HepG2 (cell line): ENCODE measurements around the gene SDK1. TPM values are rescaled to one million over a fixed set of nuclear protein-coding genes. Genes with fewer than 3 reads are reported as not detected.

Source experiments
- ATAC-seq: fragments of 200-7000 bp; cut with Tn5 transposase; 3 replicates; pipeline ENCODE4 v1.9.1; 2020; ENCODE audit warnings: mild to moderate bottlenecking, moderate library complexity
- BruUV-seq: library from RNA; stranded (reverse); fragments of 400-500 nt; replicated peaks from 2 replicates; lab custom pipeline; 2021; lab: Mats Ljungman, UMichigan
- CTCF ChIA-PET: fragments of 300-600 bp; formaldehyde crosslinking; extraction: SDS; loops from one replicate; lab custom pipeline; 2021; ENCODE audit warnings: low total read pairs, inconsistent platforms, low intra/inter-chr PET ratio; lab: Yijun Ruan, JAX
- POLR2A ChIA-PET: fragments of 350-600 bp; sonication (Branson Sonifier 250); formaldehyde crosslinking; loops from one replicate; lab custom pipeline; 2020; ENCODE audit warnings: antibody characterized with exemption, inconsistent platforms; lab: Yijun Ruan, JAX
- DNase-seq: peaks from one replicate; pipeline ENCODE4 v3.0.0-alpha.2; 2015; ENCODE audit warnings: low spot score
- FAIRE-seq: peaks from 3 replicates; lab custom pipeline; 2011; peaks lifted over from hg19 to GRCh38; lab: Jason Lieb, UNC
- H2AFZ ChIP-seq: one replicate; pipeline ENCODE4 v1.6.1; 2011; ENCODE audit warnings: low read length, inconsistent platforms
- H3K27ac ChIP-seq: fragments of 300-600 bp; 3 replicates; pipeline ENCODE4 v1.8.0; 2011; ENCODE audit warnings: mixed run types, mild to moderate bottlenecking, mixed read lengths, low read length, inconsistent platforms; ENCODE audit not compliant: insufficient read depth; ENCODE audit errors: extremely low read length
- H3K27me3 ChIP-seq, 2 experiments: fragments of 200-600 bp in 1 of 2; 2 replicates in 1 of 2; 3 replicates in 1 of 2; pipeline versions ENCODE4 v1.6.0 to v1.8.0; 2011; ENCODE audit warnings: low read length in 2 of 2, mild to moderate bottlenecking in 2 of 2, moderate library complexity in 2 of 2, inconsistent platforms in 1 of 2; ENCODE audit not compliant: insufficient read depth in 2 of 2, control insufficient read depth in 1 of 2
- H3K36me3 ChIP-seq, 2 experiments: fragments of 200-600 bp in 1 of 2; replicated peaks in 1 of 2; 2 replicates in 1 of 2; 3 replicates in 1 of 2; pipeline versions ENCODE4 v1.5.1 to v1.8.0; 2011; ENCODE audit warnings: low read length in 2 of 2, inconsistent platforms in 1 of 2; ENCODE audit not compliant: insufficient read depth in 2 of 2, control insufficient read depth in 1 of 2
- H3K4me1 ChIP-seq: 2 replicates; pipeline ENCODE4 v1.5.1; 2012; ENCODE audit warnings: low read length, inconsistent platforms; ENCODE audit not compliant: insufficient read depth
- H3K4me2 ChIP-seq: 2 replicates; pipeline ENCODE4 v1.6.0; 2011; ENCODE audit warnings: low read depth, low read length, inconsistent platforms
- H3K4me3 ChIP-seq, 3 experiments: fragments of 200-600 bp in 1 of 3; sonication (generic), shearing (Covaris generic) in 1 of 3; replicated peaks in 1 of 3; 2 replicates each; pipeline ENCODE4 v1.5.1; 2011 to 2016; ENCODE audit warnings: low read length in 3 of 3, inconsistent platforms in 2 of 3, low read depth in 2 of 3, mild to moderate bottlenecking in 2 of 3, control low read depth in 1 of 3, mixed read lengths in 1 of 3; ENCODE audit not compliant: insufficient read depth in 1 of 3
- H3K79me2 ChIP-seq: one replicate; pipeline ENCODE4 v1.6.1; 2011; ENCODE audit warnings: low read length, inconsistent platforms; ENCODE audit not compliant: insufficient read depth
- H3K9ac ChIP-seq: 2 replicates; pipeline ENCODE4 v1.6.0; 2011; ENCODE audit warnings: mild to moderate bottlenecking, low read depth, low read length, inconsistent platforms; ENCODE audit not compliant: insufficient read depth
- H3K9me3 ChIP-seq: 2 replicates; pipeline ENCODE4 v1.5.1; 2012; ENCODE audit warnings: mild to moderate bottlenecking, low read length
- H4K20me1 ChIP-seq: 2 replicates; pipeline ENCODE4 v1.6.0; 2011; ENCODE audit warnings: inconsistent platforms, mild to moderate bottlenecking, low read length, moderate library complexity; ENCODE audit not compliant: insufficient read depth
- KLF11 ChIP-seq: IDR thresholded peaks from 2 replicates; pipeline ENCODE4 v1.6.1; 2016; ENCODE audit warnings: missing compliant biosample characterization
- NR2F1 ChIP-seq, 2 experiments: fragments of 450-650 bp in 1 of 2; formaldehyde crosslinking in 1 of 2; IDR thresholded peaks; 2 replicates each; pipeline versions ENCODE4 v1.5.0 to v1.6.1; 2016 to 2020; ENCODE audit warnings: mild to moderate bottlenecking in 1 of 2, missing compliant biosample characterization in 1 of 2, missing genetic modification reagents in 1 of 2, moderate library complexity in 1 of 2
- NRL ChIP-seq: sonication (generic); formaldehyde crosslinking; IDR thresholded peaks from 2 replicates; pipeline ENCODE4 v1.5.0; 2020; ENCODE audit warnings: missing genetic modification reagents, mild to moderate bottlenecking, moderate library complexity, borderline replicate concordance
- RCOR2 ChIP-seq: IDR thresholded peaks from 2 replicates; pipeline ENCODE4 v1.6.1; 2016; ENCODE audit warnings: missing biosample characterization, missing genetic modification reagents
- SKI ChIP-seq: fragments of 450-650 bp; IDR thresholded peaks from one replicate; pipeline ENCODE4 v1.6.1; 2018; ENCODE audit warnings: mild to moderate bottlenecking; ENCODE audit not compliant: partially characterized antibody
- SMARCC2 ChIP-seq: fragments of 450-650 bp; IDR thresholded peaks from 2 replicates; pipeline ENCODE4 v1.6.1; 2017; ENCODE audit warnings: antibody characterized with exemption, mild to moderate bottlenecking
- SNAPC2 ChIP-seq: sonication (generic); formaldehyde crosslinking; IDR thresholded peaks from 2 replicates; pipeline ENCODE4 v1.8.1; 2022; ENCODE audit warnings: mild to moderate bottlenecking, missing genetic modification reagents
- ZFP1 ChIP-seq: IDR thresholded peaks from 2 replicates; pipeline ENCODE4 v1.6.1; 2016
- ZNF768 ChIP-seq: sonication (generic); formaldehyde crosslinking; IDR thresholded peaks from 2 replicates; pipeline ENCODE4 v1.4.0; 2020; ENCODE audit warnings: missing genetic modification reagents
- WGBS: methylation state at CpG from one replicate; pipeline ENCODE4 v1.1.6; 2017; ENCODE audit warnings: low lambda C conversion rate; 5-methylcytosine and 5-hydroxymethylcytosine counted together
- in situ Hi-C: cut with HindIII; loops from 2 replicates; pipeline ENCODE4 v1.10.0; 2017; ENCODE audit warnings: low pct_unique_long_range_greater_than_20kb; ENCODE audit not compliant: extremely low pct_ligation_motif_present
- intact Hi-C: fragments of 100-400 bp; cut with micrococcal nuclease; formaldehyde crosslinking; loops from one replicate; pipeline ENCODE4 v1.10.0; 2022; ENCODE audit not compliant: unreplicated experiment
- polyA plus RNA-seq, 8 experiments: library from polyadenylated mRNA; depleted of rRNA in 3 of 8; stranded (reverse) in 7 of 8; unstranded in 1 of 8; fragments of >200 nt; fragmentation: Illumina TruSeq in 4 of 8; extraction: Trizol in 4 of 8; gene quantifications; 2 replicates each; pipeline versions ENCODE4 v1.2.1 to v1.2.3, GENCODE V29; 2011 to 2016; ENCODE audit warnings: low read depth in 4 of 8, missing spikeins in 1 of 8, mixed read lengths in 1 of 8; ENCODE audit not compliant: insufficient read depth in 1 of 8
- total RNA-seq, 5 experiments: library from RNA; depleted of rRNA; stranded (reverse); fragments of >200 nt; fragmentation: Illumina TruSeq; extraction: Trizol; gene quantifications; 2 replicates each; pipeline ENCODE4 v1.2.3, GENCODE V29; 2016; ENCODE audit warnings: low read depth in 1 of 5

SDK1 gene
- total and polyA plus RNA-seq, 2 of the 13 experiments (the other 11 are each of a cell fraction or from before 2014, with no cell fraction given): 0.35 to 2.4 TPM

DNA sequence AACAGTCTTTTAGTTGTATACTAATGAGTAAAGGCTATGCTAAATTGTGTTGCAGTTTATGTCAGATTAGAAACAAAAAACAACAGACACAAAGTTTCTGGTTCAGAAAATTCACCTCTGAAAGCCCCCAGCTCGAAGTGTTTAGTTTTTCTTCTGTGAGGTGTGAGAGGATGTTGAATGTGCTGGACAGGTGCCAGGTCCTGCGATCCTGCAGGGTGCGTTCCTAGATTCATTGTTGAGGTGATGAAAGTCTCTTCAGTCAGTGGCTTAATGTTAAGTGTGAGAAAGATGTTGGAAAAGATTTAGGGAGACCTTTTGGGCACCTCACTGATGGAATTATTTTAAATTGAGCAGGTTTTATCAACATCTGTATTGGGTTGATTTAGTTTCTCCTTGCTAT is 287.3 kb downstream of the SDK1 start:
- H4K20me1 ChIP-seq: no peaks in the 10 kb centered on the region
- DNase-seq (no peak), FAIRE-seq (no peak), ATAC-seq (no peak)
- 68% methylated on average over 3 of the region's 3 CpGs for WGBS
- no peaks in the 10 kb centered on the region for H3K79me2 ChIP-seq
- H3K9ac ChIP-seq: no peak overlapping the region
- no peak overlapping the region for H3K4me3 ChIP-seq
- CTCF ChIA-PET: no interaction called here
- no peak overlapping the region for H2AFZ ChIP-seq
- H3K27ac ChIP-seq: no peak overlapping the region
- peaks cover 17% of the 10 kb centered on the region for H3K4me1 ChIP-seq
- intact Hi-C loops: no loop called here
- BruUV-seq: no TSS peak
- H3K9me3 ChIP-seq: no peaks in the 10 kb centered on the region
- POLR2A ChIA-PET: no interaction called here
- H3K4me2 ChIP-seq: no peak overlapping the region
- no peak for TF ChIP-seq NRL (CRISPR knock-in tag)
- TF ChIP-seq ZNF768 (CRISPR knock-in tag): no peak
- no peak for TF ChIP-seq ZFP1 (CRISPR knock-in tag)
- in situ Hi-C loops: no loop called here
- H3K36me3 ChIP-seq: no peaks in the 10 kb centered on the region
- H3K27me3 ChIP-seq: no peaks in the 10 kb centered on the region

DNA sequence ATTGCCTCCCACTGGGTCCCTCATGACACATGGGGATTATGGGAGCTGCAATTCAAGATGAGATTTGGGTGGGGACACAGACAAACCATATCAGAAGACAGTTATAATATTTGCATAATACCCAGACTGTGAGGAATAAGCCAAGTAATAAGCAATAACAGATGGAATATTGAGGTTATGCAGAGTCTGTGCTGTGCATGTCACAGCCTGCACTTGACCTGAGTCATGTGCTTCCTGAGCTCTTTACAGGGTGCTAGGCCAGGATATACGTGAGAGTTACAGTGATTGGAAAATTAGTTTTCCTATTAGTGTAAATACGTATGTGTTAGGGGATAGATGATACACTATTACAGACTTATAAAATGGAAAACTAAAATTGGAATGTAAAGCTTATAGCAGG is 288.7 kb downstream of the SDK1 start:
- BruUV-seq: no TSS peak
- H3K9ac ChIP-seq: no peak overlapping the region
- no peak overlapping the region for H3K4me2 ChIP-seq
- H3K27ac ChIP-seq: no peak overlapping the region
- H2AFZ ChIP-seq: no peak overlapping the region
- H3K4me3 ChIP-seq: no peak overlapping the region
- H3K36me3 ChIP-seq: no peaks in the 10 kb centered on the region
- WGBS: 91% methylated on average over 2 of the region's 2 CpGs
- no peaks in the 10 kb centered on the region for H3K9me3 ChIP-seq
- peaks cover 17% of the 10 kb centered on the region for H3K4me1 ChIP-seq
- H3K27me3 ChIP-seq: no peaks in the 10 kb centered on the region
- no peak for TF ChIP-seq NR2F1 (CRISPR knock-in tag; IDR thresholded peaks at IDR 0.05)
- TF ChIP-seq RCOR2 (CRISPR knock-in tag): no peak
- no peak for TF ChIP-seq SMARCC2
- TF ChIP-seq SNAPC2 (CRISPR knock-in tag): no peak
- no peak for TF ChIP-seq SKI
- no peak for TF ChIP-seq KLF11
- POLR2A ChIA-PET: no interaction called here
- no peak for DNase-seq
- intact Hi-C loops: no loop called here
- no peaks in the 10 kb centered on the region for H3K79me2 ChIP-seq
- ATAC-seq: no peak
- FAIRE-seq: no peak
- in situ Hi-C loops: no loop called here
- H4K20me1 ChIP-seq: no peaks in the 10 kb centered on the region
- CTCF ChIA-PET: no interaction called here
